DOHH2 (cell line): Measurements from ENCODE around the gene LENG9.

Experiments
- H3F3A ChIP-seq: fragments of 200-600 bp; sonication (generic), shearing (Covaris generic); 2 replicates; pipeline ENCODE4 v1.6.0; 2016; ENCODE audit warnings: antibody characterized with exemption, mild to moderate bottlenecking; ENCODE audit not compliant: control insufficient read depth, insufficient read depth
- H3K27ac ChIP-seq: fragments of 200-600 bp; sonication (generic); 2 replicates; pipeline ENCODE4 v1.5.1; 2014; ENCODE audit warnings: low read depth, mild to moderate bottlenecking, low read length, moderate library complexity
- H3K27me3 ChIP-seq: fragments of 200-600 bp; sonication (generic); 2 replicates; pipeline ENCODE4 v1.6.1; 2014; ENCODE audit warnings: mild to moderate bottlenecking, low read length, mixed read lengths; ENCODE audit not compliant: control insufficient read depth
- H3K36me3 ChIP-seq: fragments of 200-600 bp; sonication (generic); 2 replicates; pipeline ENCODE4 v1.6.1; 2014; ENCODE audit warnings: mild to moderate bottlenecking, low read length, moderate library complexity, mixed read lengths; ENCODE audit not compliant: control insufficient read depth
- H3K4me1 ChIP-seq: fragments of 200-600 bp; sonication (generic); 2 replicates; pipeline ENCODE4 v1.6.1; 2014; ENCODE audit warnings: mild to moderate bottlenecking, low read length, mixed read lengths; ENCODE audit not compliant: control insufficient read depth
- H3K4me2 ChIP-seq: fragments of 200-600 bp; sonication (generic); 2 replicates; pipeline ENCODE4 v1.6.0; 2014; ENCODE audit warnings: mild to moderate bottlenecking, low read length, moderate library complexity
- H3K4me3 ChIP-seq: fragments of 200-600 bp; sonication (generic); 2 replicates; pipeline ENCODE4 v1.5.1; 2014; ENCODE audit warnings: mild to moderate bottlenecking, low read length, mixed read lengths
- H3K79me2 ChIP-seq: fragments of 200-600 bp; sonication (generic); 2 replicates; pipeline ENCODE4 v1.6.1; 2014; ENCODE audit warnings: mild to moderate bottlenecking, low read length, mixed read lengths; ENCODE audit not compliant: control insufficient read depth
- H3K9me2 ChIP-seq: fragments of 200-600 bp; sonication (generic); replicated peaks from 2 replicates; pipeline ENCODE4 v1.6.1; 2014; ENCODE audit warnings: mild to moderate bottlenecking, low read length, mixed read lengths; ENCODE audit not compliant: control insufficient read depth
- H3K9me3 ChIP-seq: fragments of 200-600 bp; sonication (generic); 2 replicates; pipeline ENCODE4 v1.6.1; 2014; ENCODE audit warnings: antibody characterized with exemption, low read length, mixed read lengths; ENCODE audit not compliant: control insufficient read depth, insufficient read depth
- H4K20me1 ChIP-seq: fragments of 200-600 bp; sonication (generic); 2 replicates; pipeline ENCODE4 v1.6.0; 2014; ENCODE audit warnings: low read depth, mild to moderate bottlenecking, antibody characterized with exemption, low read length, moderate library complexity; ENCODE audit not compliant: control insufficient read depth, insufficient read depth
- EZH2phosphoT487 ChIP-seq: fragments of 200-600 bp; sonication (generic); IDR thresholded peaks from 2 replicates; pipeline ENCODE4 v1.6.1; 2017; ENCODE audit warnings: borderline replicate concordance, mild to moderate bottlenecking, antibody characterized with exemption, low read length, moderate library complexity, mixed read lengths
- TF ChIP-seq, protein P1 (sequence below): fragments of 200-600 bp; sonication (generic); IDR thresholded peaks from one replicate; pipeline ENCODE4 v1.5.1; 2014; ENCODE audit warnings: antibody characterized with exemption, mild to moderate bottlenecking, low read depth, low read length; ENCODE audit not compliant: poor library complexity, severe bottlenecking

The LENG9 gene

DNA sequence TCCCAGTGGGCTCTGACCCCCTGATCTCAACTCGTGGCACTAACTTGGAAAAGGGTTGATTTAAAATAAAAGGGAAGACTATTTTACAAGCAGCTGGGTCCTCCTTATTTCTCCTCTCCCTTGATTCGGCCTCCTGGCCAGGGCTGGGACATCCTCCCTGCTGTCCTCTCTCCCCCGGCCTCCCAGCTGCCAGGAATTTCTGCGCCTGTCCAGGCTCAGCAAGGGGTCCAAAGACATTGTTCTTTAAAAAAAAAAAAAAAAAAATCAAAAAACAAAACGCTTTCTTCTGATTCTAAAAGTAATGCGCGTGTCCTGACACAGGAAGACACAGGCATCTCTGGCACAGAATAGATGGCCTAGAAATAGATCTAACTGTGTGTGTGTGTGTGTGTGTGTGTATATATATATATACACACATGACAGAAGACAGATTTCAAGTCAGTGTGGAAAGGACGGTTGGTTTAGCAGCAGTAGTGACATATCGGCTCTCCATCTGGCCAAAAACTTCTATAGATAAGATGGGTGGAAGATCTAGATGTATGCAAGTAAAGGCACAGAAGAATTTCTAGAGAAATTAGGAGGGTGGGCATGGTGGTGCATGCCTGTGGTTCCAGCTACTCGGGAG lies 26.8 kb downstream of the LENG9 start:
- H3K4me1 ChIP-seq = no peaks in the 10 kb centered on the region
- no peaks in the 10 kb centered on the region for H3F3A ChIP-seq
- H3K4me3 ChIP-seq = no peak overlapping the region
- H4K20me1 ChIP-seq = peaks cover 7% of the 10 kb centered on the region
- H3K36me3 ChIP-seq = peaks cover 4% of the 10 kb centered on the region; the same call in 1 of the 2 replicates
- no peak overlapping the region for H3K27ac ChIP-seq
- H3K27me3 ChIP-seq = no peaks in the 10 kb centered on the region
- H3K9me2 ChIP-seq = no peaks in the 10 kb centered on the region
- TF ChIP-seq, protein P1, sequence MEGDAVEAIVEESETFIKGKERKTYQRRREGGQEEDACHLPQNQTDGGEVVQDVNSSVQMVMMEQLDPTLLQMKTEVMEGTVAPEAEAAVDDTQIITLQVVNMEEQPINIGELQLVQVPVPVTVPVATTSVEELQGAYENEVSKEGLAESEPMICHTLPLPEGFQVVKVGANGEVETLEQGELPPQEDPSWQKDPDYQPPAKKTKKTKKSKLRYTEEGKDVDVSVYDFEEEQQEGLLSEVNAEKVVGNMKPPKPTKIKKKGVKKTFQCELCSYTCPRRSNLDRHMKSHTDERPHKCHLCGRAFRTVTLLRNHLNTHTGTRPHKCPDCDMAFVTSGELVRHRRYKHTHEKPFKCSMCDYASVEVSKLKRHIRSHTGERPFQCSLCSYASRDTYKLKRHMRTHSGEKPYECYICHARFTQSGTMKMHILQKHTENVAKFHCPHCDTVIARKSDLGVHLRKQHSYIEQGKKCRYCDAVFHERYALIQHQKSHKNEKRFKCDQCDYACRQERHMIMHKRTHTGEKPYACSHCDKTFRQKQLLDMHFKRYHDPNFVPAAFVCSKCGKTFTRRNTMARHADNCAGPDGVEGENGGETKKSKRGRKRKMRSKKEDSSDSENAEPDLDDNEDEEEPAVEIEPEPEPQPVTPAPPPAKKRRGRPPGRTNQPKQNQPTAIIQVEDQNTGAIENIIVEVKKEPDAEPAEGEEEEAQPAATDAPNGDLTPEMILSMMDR = no peak
- no peak for TF ChIP-seq EZH2phosphoT487
- H3K79me2 ChIP-seq = peaks cover 5% of the 10 kb centered on the region; the same call in 1 of the 2 replicates
- no peaks in the 10 kb centered on the region for H3K9me3 ChIP-seq
- no peak overlapping the region for H3K4me2 ChIP-seq

DNA sequence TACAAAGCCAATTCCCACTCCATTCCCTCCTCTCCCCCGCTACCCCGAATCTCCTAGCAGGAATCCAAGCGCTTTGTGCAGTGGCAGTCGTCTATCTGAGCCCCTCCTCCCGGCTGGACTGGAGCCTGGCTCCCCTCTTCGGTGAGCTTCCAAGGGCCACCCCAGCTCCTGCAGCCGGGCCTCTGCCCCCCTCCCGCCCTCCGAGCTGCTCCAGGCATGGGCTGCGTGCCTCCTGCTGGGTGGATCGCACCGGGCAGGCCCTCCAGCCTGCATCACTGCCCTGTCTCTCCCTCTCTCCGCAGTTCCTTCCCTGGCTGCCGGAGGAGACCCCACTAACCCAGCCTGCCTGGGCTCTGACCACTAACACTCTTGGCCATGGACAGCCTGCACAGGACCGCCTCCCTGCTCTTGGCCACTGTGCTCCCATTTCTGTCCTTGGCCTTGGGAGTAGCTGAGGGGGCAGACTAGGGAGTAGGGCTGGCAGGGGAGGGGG lies 27.5 kb downstream of the LENG9 start:
- Histone ChIP-seq H3K79me2 (peaks cover 5% of the 10 kb centered on the region; the same call in 1 of the 2 replicates), H3K9me2 (no peaks in the 10 kb centered on the region), H3K4me2 (no peak overlapping the region), H4K20me1 (peaks cover 10% of the 10 kb centered on the region), H3K27me3 (peaks cover 3% of the 10 kb centered on the region; the same call in 1 of the 2 replicates), H3K4me3 (no peak overlapping the region), H3K9me3 (no peaks in the 10 kb centered on the region), H3K27ac (no peak overlapping the region), H3F3A (no peaks in the 10 kb centered on the region), H3K36me3 (peaks cover 4% of the 10 kb centered on the region; the same call in 1 of the 2 replicates), H3K4me1 (no peaks in the 10 kb centered on the region)
- TF ChIP-seq, protein P1 = no peak
- no peak for TF ChIP-seq EZH2phosphoT487

DNA sequence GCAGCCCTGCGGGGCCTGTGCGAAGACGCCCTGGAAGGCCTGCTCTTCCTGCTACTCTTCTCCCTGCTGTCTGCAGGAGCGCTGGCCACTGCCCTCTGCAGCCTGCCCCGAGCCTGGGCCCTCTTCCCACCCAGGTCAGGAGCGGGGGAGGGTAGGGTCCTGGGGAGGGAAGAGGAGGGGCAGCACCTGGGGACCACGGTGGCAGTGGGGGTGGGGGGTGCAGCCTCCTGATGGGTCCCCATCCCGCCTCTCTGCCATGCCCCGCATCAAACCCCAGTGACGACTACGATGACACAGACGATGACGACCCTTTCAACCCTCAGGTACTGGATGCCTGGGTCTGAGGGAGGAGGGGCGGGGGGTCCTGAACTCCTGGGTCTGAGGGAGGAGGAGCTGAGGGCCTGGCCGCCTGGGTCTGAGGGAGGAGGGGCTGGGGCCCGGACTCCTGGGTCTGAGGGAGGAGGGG lies 28.0 kb downstream of the LENG9 start:
- no peak for TF ChIP-seq EZH2phosphoT487
- TF ChIP-seq, protein P1 = no peak
- H3F3A ChIP-seq = no peaks in the 10 kb centered on the region
- no peak overlapping the region for H3K4me3 ChIP-seq
- peaks cover 3% of the 10 kb centered on the region; the same call in 1 of the 2 replicates for H3K79me2 ChIP-seq
- H3K4me1 ChIP-seq = peaks cover 2% of the 10 kb centered on the region; the same call in 1 of the 2 replicates
- peaks cover 4% of the 10 kb centered on the region; the same call in 1 of the 2 replicates for H3K36me3 ChIP-seq
- no peak overlapping the region for H3K4me2 ChIP-seq
- H3K9me2 ChIP-seq = no peaks in the 10 kb centered on the region
- no peaks in the 10 kb centered on the region for H3K9me3 ChIP-seq
- peaks cover 10% of the 10 kb centered on the region for H4K20me1 ChIP-seq
- peaks cover 3% of the 10 kb centered on the region; the same call in 1 of the 2 replicates for H3K27me3 ChIP-seq
- H3K27ac ChIP-seq = no peak overlapping the region
